GM12891 (cell line): ENCODE measurements around the gene DUSP6.

ENCODE experiments used
- POLR2A ChIP-seq: IDR thresholded peaks from 2 replicates; pipeline ENCODE4 v1.6.1; 2011; ENCODE audit warnings: low read depth, low read length, control low read depth
- POLR2AphosphoS5 ChIP-seq: IDR thresholded peaks from 2 replicates; pipeline ENCODE4 v1.6.1; 2011; ENCODE audit warnings: low read depth, low read length, control low read depth
- POU2F2 ChIP-seq: IDR thresholded peaks from 2 replicates; pipeline ENCODE4 v1.6.1; 2011; ENCODE audit warnings: low read depth, mild to moderate bottlenecking, control low read depth, low read length, moderate library complexity

DNA sequence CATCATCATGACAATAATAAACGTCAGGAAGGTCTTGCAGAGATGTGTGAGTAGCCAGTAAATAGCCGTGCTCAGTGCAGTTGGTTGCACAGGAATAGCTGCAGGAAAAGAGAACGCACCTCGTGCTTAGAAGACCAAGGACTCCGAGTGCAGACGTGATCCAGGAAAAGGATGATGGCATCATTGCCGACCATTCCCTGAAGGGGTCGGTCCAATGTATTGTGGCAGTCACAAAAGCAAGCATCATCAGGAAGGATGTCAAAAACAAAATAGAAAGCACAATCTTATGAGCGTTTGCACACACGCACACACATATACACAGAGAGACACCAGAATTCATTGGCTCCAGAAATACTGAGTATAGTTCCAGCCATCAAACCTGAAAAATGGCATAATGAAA, 12.8 kb downstream of the DUSP6 start:
- TF ChIP-seq POU2F2 (no peak), POLR2A (no peak), POLR2AphosphoS5 (no peak)
